Erythroblast (primary cell): ENCODE measurements around the gene CTRB1.

Experiments used
- GATA1 ChIP-seq: IDR thresholded peaks from 2 replicates; pipeline ENCODE4 v1.6.1; 2011; ENCODE audit warnings: low read depth, mild to moderate bottlenecking, control low read depth, low read length, moderate library complexity
- POLR2A ChIP-seq: IDR thresholded peaks from 2 replicates; pipeline ENCODE4 v1.6.1; 2011; ENCODE audit warnings: mild to moderate bottlenecking, low read length

DNA sequence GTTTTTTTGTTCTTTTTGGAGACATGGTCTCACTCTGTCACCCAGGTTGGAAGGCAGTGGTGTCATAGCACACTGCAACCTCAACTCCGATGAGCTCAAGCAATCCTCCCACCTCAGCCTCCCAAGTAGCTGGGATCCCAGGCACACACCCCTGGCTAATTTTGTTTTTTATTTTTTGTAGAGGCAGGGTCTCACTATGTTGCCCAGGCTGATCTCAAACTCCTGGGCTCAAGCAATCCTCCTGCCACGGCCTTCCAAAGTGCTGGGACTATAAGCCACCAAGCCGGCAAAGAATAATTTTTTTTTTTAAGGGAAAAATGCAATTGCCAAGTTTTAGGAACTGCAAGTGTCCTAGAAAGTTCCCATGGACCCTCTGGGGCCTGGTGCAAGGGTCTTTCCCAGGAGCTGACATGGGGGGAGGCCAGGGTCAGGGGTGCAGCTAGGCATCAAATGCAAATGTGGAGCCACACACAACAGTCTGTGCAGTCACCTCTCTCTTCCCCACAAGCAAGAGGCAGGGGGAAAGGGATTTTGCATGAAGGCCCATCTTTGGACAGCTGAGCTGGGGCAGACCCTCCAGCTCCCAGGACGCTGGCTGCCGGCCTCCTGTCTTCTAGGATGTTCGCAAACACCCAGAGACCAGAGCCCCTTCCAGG, 52.8 kb downstream of the CTRB1 start:
- TF ChIP-seq POLR2A (no peak), GATA1 (no peak)
